IPS-18a (cell line): ENCODE measurements around the gene NAV3.
A peak's percentile ranks its signal among the peaks of the same experiment; 100 is the strongest.

Experiments
- H3K27ac ChIP-seq: one replicate; pipeline ENCODE4 v1.5.1; 2013; ENCODE audit warnings: low read length
- H3K27me3 ChIP-seq: one replicate; pipeline ENCODE4 v1.6.1; 2013; ENCODE audit warnings: mild to moderate bottlenecking, low read length; ENCODE audit not compliant: control insufficient read depth, insufficient read depth
- H3K36me3 ChIP-seq: one replicate; pipeline ENCODE4 v1.6.1; 2013; ENCODE audit warnings: low read depth, low read length; ENCODE audit not compliant: control insufficient read depth
- H3K4me1 ChIP-seq: one replicate; pipeline ENCODE4 v1.6.1; 2013; ENCODE audit warnings: low read depth, low read length; ENCODE audit not compliant: control insufficient read depth
- H3K4me3 ChIP-seq: one replicate; pipeline ENCODE4 v1.5.1; 2013; ENCODE audit warnings: low read length
- H3K9ac ChIP-seq: one replicate; pipeline ENCODE4 v1.6.1; 2013; ENCODE audit warnings: mild to moderate bottlenecking, low read length, moderate library complexity
- H3K9me3 ChIP-seq: one replicate; pipeline ENCODE4 v1.6.1; 2013; ENCODE audit warnings: low read depth, low read length; ENCODE audit not compliant: control insufficient read depth

Gene NAV3

DNA sequence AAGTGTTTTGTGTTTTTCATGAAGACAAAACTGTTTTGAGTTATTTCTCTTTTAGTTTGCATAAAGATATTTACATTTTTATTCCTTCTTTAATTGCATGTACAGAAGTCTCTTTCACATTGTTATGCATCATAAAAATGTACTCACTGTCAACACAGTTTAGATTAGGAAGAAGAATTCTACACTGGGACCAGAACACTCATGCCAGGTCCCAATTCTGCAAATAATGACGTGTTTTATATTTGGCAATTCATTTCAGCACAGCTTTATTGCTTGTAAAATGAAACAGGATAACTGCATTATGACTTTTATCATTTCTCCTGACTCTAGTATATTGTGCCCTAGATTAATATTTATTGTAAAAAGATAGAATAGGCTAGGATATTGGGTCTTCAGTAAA is 369.2 kb downstream of the NAV3 start:
- H3K9me3 ChIP-seq = no peaks in the 10 kb centered on the region
- H3K27me3 ChIP-seq = no peaks in the 10 kb centered on the region
- H3K36me3 ChIP-seq = no peaks in the 10 kb centered on the region
- H3K9ac ChIP-seq = no peak overlapping the region
- no peak overlapping the region for H3K4me3 ChIP-seq
- no peak overlapping the region for H3K27ac ChIP-seq
- no peaks in the 10 kb centered on the region for H3K4me1 ChIP-seq

DNA sequence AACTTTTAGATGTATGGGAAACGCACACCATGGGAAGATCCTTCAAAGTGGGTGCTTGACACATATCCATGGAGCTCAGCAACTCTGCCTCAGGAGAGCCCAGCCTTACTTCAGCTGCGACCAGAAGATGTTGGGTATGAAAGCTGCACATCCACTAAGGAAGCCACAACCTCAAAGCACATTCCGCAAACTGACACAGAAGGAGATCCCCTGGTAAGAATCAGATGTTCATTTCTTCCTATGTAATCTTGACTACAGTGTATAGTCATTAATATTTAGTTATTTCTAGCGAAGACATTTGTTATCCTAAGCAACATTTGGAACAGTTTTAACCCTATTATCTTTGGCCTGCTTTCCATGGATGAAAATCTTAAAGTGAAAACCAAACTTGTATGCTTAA is 374.2 kb downstream of the NAV3 start:
- no peak overlapping the region for H3K9ac ChIP-seq
- H3K27me3 ChIP-seq = no peaks in the 10 kb centered on the region
- no peak overlapping the region for H3K4me3 ChIP-seq
- H3K4me1 ChIP-seq = peaks cover 3% of the 10 kb centered on the region
- H3K9me3 ChIP-seq = no peaks in the 10 kb centered on the region
- no peak overlapping the region for H3K27ac ChIP-seq
- H3K36me3 ChIP-seq = no peaks in the 10 kb centered on the region

DNA sequence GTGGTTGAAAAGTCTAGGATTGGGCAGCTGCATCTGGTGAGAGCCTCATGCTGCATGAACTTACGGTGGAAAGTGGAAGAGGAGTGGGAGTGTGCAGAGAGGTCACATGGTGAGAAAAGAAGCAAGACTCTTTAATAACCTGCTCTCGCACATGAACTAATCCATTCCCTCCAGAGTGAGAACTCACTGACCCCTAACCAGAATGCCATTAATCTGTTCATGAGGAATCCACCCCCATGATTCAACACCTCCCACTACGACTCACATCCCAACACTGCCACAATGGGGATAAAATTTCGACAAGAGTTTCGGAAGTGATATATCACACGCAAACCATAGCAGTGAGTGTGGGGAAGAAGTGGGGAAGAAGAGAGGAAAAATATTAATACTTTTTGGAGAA is 377.4 kb downstream of the NAV3 start:
- Histone ChIP-seq H3K4me3 (no peak overlapping the region), H3K9me3 (no peaks in the 10 kb centered on the region), H3K27me3 (no peaks in the 10 kb centered on the region), H3K4me1 (peaks cover 6% of the 10 kb centered on the region), H3K36me3 (no peaks in the 10 kb centered on the region), H3K27ac (no peak overlapping the region), H3K9ac (no peak overlapping the region)

DNA sequence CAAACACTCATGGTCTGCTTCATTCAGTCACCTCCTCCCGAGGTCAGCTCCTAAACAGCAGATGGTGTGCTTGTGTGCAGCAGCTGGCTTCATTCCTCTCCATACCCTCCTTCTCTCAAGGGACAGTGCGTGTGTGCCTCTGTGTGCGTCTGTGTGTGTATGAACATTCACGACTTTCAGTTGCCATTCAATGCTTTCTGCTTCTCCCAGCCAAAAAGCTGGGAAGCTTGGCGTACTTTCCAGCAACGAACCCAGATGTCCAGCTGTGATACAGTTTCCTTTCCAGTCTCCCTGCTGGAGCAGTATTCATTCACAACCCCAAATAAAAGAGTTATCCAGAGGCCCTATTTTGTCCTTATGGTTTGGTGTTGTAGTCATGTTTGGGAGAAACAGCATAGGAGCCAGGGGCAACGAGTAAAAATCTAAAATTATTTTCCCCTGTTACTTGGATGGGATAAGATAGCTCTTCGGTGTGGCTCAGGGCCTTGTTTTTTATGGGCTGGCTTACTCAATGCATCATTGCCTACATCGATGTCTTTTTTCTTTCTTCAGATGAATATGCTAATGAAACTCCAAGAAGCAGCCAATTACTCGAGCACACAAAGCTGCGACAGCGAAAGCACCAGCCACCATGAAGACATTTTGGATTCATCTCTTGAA is 379.3 kb downstream of the NAV3 start:
- H3K27me3 ChIP-seq = no peaks in the 10 kb centered on the region
- H3K4me1 ChIP-seq = peaks cover 6% of the 10 kb centered on the region
- no peaks in the 10 kb centered on the region for H3K9me3 ChIP-seq
- H3K27ac ChIP-seq = no peak overlapping the region
- no peaks in the 10 kb centered on the region for H3K36me3 ChIP-seq
- no peak overlapping the region for H3K4me3 ChIP-seq
- H3K9ac ChIP-seq = no peak overlapping the region

DNA sequence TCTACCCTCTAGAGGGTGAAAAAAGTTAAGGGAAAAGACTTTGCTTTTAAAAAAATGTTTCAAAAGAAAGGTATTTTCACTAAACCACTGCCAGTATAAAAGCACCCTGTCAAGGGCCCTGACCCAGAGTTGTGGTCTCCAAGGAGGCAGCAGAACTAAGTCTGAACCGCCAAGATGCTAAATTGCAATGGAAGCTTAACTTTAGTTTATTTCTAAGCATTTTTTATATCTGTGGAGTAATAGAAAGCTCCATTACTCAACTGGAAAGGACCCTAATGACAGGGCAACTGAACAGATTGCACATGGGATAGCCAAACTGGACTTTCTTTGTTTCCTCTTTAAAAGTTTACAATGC is 379.8 kb downstream of the NAV3 start:
- Histone ChIP-seq H3K36me3 (no peaks in the 10 kb centered on the region), H3K4me1 (peaks cover 6% of the 10 kb centered on the region), H3K9ac (no peak overlapping the region), H3K4me3 (no peak overlapping the region), H3K27ac (no peak overlapping the region), H3K9me3 (no peaks in the 10 kb centered on the region), H3K27me3 (no peaks in the 10 kb centered on the region)

DNA sequence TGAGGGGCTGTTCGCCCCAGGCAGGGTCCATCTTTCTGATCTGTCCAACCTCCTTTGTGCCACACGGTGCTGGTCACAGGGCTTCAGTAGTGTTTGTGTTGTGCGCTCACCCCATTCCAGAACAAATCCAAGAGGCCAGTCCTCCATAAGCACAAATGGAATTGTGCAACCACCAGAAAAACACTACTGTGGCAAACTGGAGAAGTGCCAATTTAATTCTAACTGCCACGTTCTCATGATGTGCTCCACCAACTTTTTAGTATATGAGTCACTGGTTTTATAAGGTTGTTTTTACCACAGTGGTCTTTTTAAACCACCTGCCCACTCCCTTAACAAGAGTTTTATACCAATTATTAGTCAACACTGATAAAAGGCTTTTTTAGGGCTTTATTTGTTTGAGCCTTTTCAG is 380.2 kb downstream of the NAV3 start:
- no peaks in the 10 kb centered on the region for H3K9me3 ChIP-seq
- no peak overlapping the region for H3K9ac ChIP-seq
- peaks cover 6% of the 10 kb centered on the region for H3K4me1 ChIP-seq
- H3K36me3 ChIP-seq = no peaks in the 10 kb centered on the region
- no peaks in the 10 kb centered on the region for H3K27me3 ChIP-seq
- no peak overlapping the region for H3K27ac ChIP-seq
- no peak overlapping the region for H3K4me3 ChIP-seq

DNA sequence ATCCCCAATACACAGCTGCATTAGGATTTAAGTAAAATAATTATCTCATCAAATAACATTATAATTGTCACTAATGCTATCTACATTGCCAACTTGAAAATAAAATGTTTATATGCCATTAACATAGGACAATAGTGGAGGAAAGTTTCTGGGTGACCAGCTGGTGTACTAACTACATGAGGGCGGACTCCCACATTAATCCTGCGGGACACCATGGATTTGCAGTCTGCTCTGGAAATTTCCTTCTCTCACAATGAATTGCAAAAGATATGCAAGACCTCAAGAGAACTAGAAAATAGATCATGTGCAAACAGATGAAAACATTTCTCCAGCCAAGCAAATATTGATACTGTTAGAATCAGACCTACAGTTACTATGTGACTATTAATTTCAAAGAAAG is 390.1 kb downstream of the NAV3 start:
- Histone ChIP-seq H3K4me3 (no peak overlapping the region), H3K27me3 (no peaks in the 10 kb centered on the region), H3K27ac (no peak overlapping the region), H3K9ac (no peak overlapping the region), H3K36me3 (no peaks in the 10 kb centered on the region), H3K9me3 (no peaks in the 10 kb centered on the region), H3K4me1 (peaks cover 4% of the 10 kb centered on the region)

DNA sequence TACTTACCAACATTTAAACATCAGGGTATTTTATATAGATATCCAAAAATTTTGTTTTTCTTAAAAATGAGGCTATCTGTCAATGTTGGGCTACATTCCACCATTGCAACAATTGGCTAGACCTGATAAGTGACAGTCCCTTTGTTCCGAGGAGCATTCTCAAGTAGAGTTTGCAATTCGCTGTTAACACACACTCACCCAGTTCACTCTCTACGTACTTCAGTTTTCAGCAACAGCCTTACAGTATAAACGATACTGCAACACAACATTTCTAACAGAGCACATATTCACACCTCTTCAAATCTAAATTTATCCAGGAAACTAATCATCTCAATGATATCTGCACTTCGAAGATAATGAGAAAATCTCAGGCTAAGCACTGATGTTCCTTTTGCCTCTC is 393.5 kb downstream of the NAV3 start:
- H3K4me1 ChIP-seq = peaks cover 4% of the 10 kb centered on the region
- no peak overlapping the region for H3K4me3 ChIP-seq
- H3K27me3 ChIP-seq = no peaks in the 10 kb centered on the region
- no peak overlapping the region for H3K27ac ChIP-seq
- H3K36me3 ChIP-seq = no peaks in the 10 kb centered on the region
- H3K9me3 ChIP-seq = peaks cover 3% of the 10 kb centered on the region
- no peak overlapping the region for H3K9ac ChIP-seq

DNA sequence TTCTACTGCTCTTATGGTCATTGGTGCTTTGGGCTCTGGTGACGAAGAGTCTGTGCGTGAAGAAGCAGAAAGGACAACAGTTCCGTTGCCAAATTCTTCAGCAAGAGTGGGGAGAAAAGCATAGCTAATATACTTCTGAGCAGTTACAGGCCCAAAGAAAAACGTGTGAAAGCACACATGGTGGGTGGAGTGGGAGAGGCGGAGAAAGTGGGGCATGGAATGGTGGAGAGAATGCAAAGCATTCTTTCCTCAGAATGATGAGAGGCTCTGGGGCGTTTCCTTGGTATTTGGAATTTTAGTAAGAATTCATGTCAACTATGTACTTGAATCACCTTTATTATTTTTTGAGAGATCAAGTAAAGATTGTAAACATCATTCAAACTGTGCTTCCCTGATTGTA is 396.1 kb downstream of the NAV3 start:
- Histone ChIP-seq H3K36me3 (no peaks in the 10 kb centered on the region), H3K27ac (no peak overlapping the region), H3K4me1 (peaks cover 18% of the 10 kb centered on the region), H3K9me3 (peaks cover 3% of the 10 kb centered on the region), H3K4me3 (no peak overlapping the region), H3K27me3 (no peaks in the 10 kb centered on the region), H3K9ac (no peak overlapping the region)

DNA sequence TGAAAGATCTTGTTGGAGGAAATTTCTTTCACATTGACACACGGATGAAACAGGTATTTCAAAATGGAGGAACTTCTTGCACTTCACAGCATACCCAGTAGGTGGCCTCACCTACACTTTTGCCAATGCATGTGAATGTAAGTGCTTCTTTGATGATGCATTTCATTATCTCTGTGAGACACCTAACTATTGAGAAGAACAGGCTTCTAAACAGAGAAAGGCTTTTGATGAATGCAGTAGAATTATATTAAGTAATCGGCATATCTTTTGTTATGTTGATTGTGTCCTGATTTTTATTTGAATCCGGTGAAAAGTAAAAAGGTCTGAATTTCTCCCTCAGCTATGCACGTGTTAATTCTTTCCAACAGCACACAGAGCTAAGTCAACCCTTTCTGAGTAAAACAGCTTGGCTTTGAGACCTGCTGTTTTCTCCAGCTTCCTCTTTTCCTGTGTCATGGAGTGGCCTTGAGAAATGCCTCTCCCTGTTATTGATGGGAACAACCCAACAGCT is 399.0 kb downstream of the NAV3 start:
- no peaks in the 10 kb centered on the region for H3K36me3 ChIP-seq
- peak overlapping the region; percentile 18 for H3K4me3 ChIP-seq
- peaks cover 35% of the 10 kb centered on the region for H3K4me1 ChIP-seq
- peak overlapping the region; percentile 25 for H3K9ac ChIP-seq
- H3K27ac ChIP-seq = peak overlapping the region; percentile 51
- H3K9me3 ChIP-seq = peaks cover 3% of the 10 kb centered on the region
- H3K27me3 ChIP-seq = no peaks in the 10 kb centered on the region

DNA sequence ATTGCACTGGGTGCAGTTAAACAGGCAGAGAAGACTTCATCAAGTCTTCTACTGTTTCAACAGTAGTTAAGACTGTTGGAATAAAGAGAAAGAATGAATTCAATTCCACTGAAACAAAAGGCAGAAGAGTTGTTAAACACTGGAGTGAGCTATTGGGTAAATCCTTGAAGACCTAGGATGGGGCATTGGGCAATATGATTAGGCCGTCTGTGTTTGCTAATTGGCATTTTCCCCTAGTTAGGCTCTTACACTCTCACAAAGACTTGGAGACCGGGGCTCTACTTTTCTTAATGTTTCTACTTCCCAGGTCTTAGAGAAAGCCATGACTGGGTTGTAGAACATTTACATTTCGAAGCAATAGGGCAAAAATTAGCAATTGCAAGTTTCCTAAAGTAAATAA is 402.1 kb downstream of the NAV3 start:
- Histone ChIP-seq H3K27me3 (no peaks in the 10 kb centered on the region), H3K27ac (no peak overlapping the region), H3K9me3 (peaks cover under 1% of the 10 kb centered on the region), H3K4me3 (no peak overlapping the region), H3K9ac (no peak overlapping the region), H3K4me1 (peaks cover 35% of the 10 kb centered on the region), H3K36me3 (no peaks in the 10 kb centered on the region)

DNA sequence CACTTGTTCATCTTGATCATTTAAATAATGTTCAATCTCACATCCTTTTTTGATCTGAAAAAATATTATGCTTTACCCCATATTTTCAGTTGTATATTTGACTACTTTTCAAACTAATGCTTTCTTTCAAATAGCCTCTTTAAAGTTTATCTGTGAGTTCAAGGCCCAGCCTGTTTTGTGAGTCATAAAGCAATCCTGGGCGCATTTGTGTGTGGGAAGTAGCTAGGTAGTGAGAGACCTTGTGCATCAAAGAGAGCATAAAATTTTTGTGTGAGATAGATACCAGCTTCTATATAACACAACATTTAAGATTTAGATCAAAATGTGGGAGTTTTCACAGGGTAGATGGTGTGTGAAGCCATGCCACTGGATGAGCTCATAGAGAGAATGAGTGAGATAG is 405.6 kb downstream of the NAV3 start:
- Histone ChIP-seq H3K27me3 (no peaks in the 10 kb centered on the region), H3K27ac (no peak overlapping the region), H3K9me3 (no peaks in the 10 kb centered on the region), H3K4me3 (no peak overlapping the region), H3K4me1 (peaks cover 31% of the 10 kb centered on the region), H3K9ac (no peak overlapping the region), H3K36me3 (no peaks in the 10 kb centered on the region)
